SK-N-MC (cell line): ENCODE data around the gene SLC4A1.

Experiments
- EZH2 ChIP-seq: fragments of 200-600 bp; sonication (generic); IDR thresholded peaks from one replicate; pipeline ENCODE4 v1.6.1; 2017; ENCODE audit warnings: antibody characterized with exemption
- FOXP2 ChIP-seq: optimal IDR thresholded peaks from 2 replicates; pipeline ENCODE3; 2011; ENCODE audit warnings: mild to moderate bottlenecking, moderate library complexity; ENCODE audit not compliant: insufficient read depth; ENCODE audit errors: extremely low read length, control extremely low read depth
- POLR2AphosphoS5 ChIP-seq: IDR thresholded peaks from 2 replicates; pipeline ENCODE4 v1.6.1; 2012; ENCODE audit warnings: mild to moderate bottlenecking, low read depth, low read length, borderline replicate concordance

- TF ChIP-seq EZH2 (no peak), POLR2AphosphoS5 (no peak), FOXP2 (no peak)
Observed at GRCh38 chr17:44312396-44313104, 44.6 kb upstream of the SLC4A1 start.
